MCF 10A (cell line): ENCODE measurements around the gene OR10K2. TPM values are rescaled to one million over a fixed set of nuclear protein-coding genes. Genes with fewer than 3 reads are reported as not detected.
"Not testable (repeated sequence)": the region's sequence is repeated elsewhere in the genome, so short reads cannot be mapped to it uniquely, and the experiment has no call there.

Experiments
- BruUV-seq: library from RNA; stranded (reverse); fragments of 400-500 nt; replicated peaks from 2 replicates; lab custom pipeline; 2021; lab: Mats Ljungman, UMichigan
- CTCF ChIA-PET: fragments of 300-600 bp; sonication (Branson Sonifier 250); formaldehyde crosslinking; extraction: SDS; loops from one replicate; lab custom pipeline; 2021; ENCODE audit warnings: antibody characterized with exemption, inconsistent platforms; lab: Yijun Ruan, JAX
- POLR2A ChIA-PET: fragments of 300-600, 350-650 bp; sonication (Branson Sonifier 250); formaldehyde crosslinking; extraction: SDS; loops from one replicate; lab custom pipeline; 2020; ENCODE audit warnings: antibody characterized with exemption, inconsistent platforms; lab: Yijun Ruan, JAX
- DNase-seq: peaks from one replicate; pipeline ENCODE4 v3.0.0-alpha.2; 2018; ENCODE audit not compliant: unreplicated experiment
- H3K27ac Mint-ChIP-seq: one replicate; pipeline ENCODE4 v1.8.0; 2022; ENCODE audit warnings: mild to moderate bottlenecking, low read depth, mixed read lengths; ENCODE audit not compliant: unreplicated experiment
- H3K27me3 Mint-ChIP-seq: one replicate; pipeline ENCODE4 v1.8.0; 2022; ENCODE audit warnings: mixed read lengths; ENCODE audit not compliant: insufficient read depth, unreplicated experiment
- H3K36me3 Mint-ChIP-seq: one replicate; pipeline ENCODE4 v1.8.0; 2022; ENCODE audit warnings: mild to moderate bottlenecking, moderate library complexity, mixed read lengths; ENCODE audit not compliant: insufficient read depth, unreplicated experiment
- H3K4me1 Mint-ChIP-seq: one replicate; pipeline ENCODE4 v1.8.0; 2022; ENCODE audit warnings: mixed read lengths; ENCODE audit not compliant: insufficient read depth, unreplicated experiment
- H3K4me3 Mint-ChIP-seq: one replicate; pipeline ENCODE4 v1.8.0; 2022; ENCODE audit warnings: mild to moderate bottlenecking, moderate library complexity, mixed read lengths; ENCODE audit not compliant: unreplicated experiment
- H3K9me3 Mint-ChIP-seq: one replicate; pipeline ENCODE4 v1.8.0; 2022; ENCODE audit warnings: mixed read lengths; ENCODE audit not compliant: unreplicated experiment
- intact Hi-C: fragments of 100-400 bp; cut with micrococcal nuclease; formaldehyde crosslinking; loops from 2 replicates; pipeline ENCODE4 v1.14.1; 2022
- total RNA-seq: library from RNA; stranded (reverse); gene quantifications from 2 replicates; pipeline ENCODE4 v1.2.3, GENCODE V29; 2022
- TF ChIP-seq, protein P1 (sequence below): fragments of 200-600 bp; IDR thresholded peaks from one replicate; pipeline ENCODE4 v1.8.0; 2022; ENCODE audit warnings: antibody characterized with exemption, mild to moderate bottlenecking; ENCODE audit not compliant: unreplicated experiment

Gene OR10K2
- total RNA-seq, 1 experiment from 2014 or later = not detected

DNA sequence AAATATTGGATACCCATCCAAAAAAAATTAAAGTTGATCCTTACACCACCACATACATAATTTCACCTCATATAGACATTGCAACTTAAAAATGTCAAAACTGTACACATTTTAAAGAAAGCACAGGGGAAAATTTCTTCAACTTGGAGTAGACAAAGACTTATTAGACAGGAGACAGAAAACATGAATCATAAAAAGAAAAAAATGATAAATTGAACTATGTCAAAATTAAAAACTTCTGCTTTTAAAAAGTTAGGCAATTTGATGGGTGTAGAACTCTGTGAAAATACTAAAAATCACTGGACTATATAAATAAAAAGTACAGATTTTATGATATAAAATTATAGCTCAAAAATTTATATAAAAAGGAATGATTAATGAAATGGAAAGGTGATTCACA is 31.2 kb upstream of the OR10K2 start:
- no TSS peak for BruUV-seq
- H3K4me3 Mint-ChIP-seq = no peak overlapping the region
- no peaks in the 10 kb centered on the region for H3K9me3 Mint-ChIP-seq
- ChIA-PET POLR2A (no interaction called here), CTCF (interaction anchor here (0.6 kb wide), 1 partner anchor 26 kb away, joined by 3 read pairs; no protein-coding TSS in a partner anchor)
- no peaks in the 10 kb centered on the region for H3K4me1 Mint-ChIP-seq
- no peak overlapping the region for H3K27ac Mint-ChIP-seq
- no peak for DNase-seq
- peaks cover 90% of the 10 kb centered on the region for H3K27me3 Mint-ChIP-seq
- intact Hi-C loops = no loop called here
- no peaks in the 10 kb centered on the region for H3K36me3 Mint-ChIP-seq
- TF ChIP-seq, protein P1, sequence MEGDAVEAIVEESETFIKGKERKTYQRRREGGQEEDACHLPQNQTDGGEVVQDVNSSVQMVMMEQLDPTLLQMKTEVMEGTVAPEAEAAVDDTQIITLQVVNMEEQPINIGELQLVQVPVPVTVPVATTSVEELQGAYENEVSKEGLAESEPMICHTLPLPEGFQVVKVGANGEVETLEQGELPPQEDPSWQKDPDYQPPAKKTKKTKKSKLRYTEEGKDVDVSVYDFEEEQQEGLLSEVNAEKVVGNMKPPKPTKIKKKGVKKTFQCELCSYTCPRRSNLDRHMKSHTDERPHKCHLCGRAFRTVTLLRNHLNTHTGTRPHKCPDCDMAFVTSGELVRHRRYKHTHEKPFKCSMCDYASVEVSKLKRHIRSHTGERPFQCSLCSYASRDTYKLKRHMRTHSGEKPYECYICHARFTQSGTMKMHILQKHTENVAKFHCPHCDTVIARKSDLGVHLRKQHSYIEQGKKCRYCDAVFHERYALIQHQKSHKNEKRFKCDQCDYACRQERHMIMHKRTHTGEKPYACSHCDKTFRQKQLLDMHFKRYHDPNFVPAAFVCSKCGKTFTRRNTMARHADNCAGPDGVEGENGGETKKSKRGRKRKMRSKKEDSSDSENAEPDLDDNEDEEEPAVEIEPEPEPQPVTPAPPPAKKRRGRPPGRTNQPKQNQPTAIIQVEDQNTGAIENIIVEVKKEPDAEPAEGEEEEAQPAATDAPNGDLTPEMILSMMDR = no peak

DNA sequence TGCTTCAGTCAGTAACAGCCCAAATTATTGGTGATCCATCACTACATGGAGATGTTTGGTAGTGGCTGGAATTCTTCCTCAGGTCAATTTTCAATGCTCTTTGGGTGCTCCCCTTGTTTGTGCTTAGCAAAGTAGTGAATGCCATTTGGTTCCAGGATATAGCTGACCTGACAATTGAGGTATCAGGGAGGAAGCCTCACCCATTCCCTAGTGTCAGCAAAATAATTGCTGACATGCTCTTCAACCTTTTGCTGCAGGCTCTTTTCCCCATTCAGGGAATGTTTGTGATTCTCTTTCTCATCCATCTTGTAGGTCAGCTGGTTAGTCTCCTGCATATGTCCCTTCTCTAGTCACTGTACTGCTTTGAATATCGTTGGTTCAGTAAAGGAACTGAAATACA is 28.5 kb upstream of the OR10K2 start:
- Mint-ChIP-seq H3K9me3 (peaks cover 8% of the 10 kb centered on the region), H3K4me3 (no peak overlapping the region), H3K4me1 (no peaks in the 10 kb centered on the region), H3K36me3 (no peaks in the 10 kb centered on the region), H3K27me3 (peaks cover 77% of the 10 kb centered on the region), H3K27ac (no peak overlapping the region)
- intact Hi-C loops = no loop called here
- ChIA-PET POLR2A (no interaction called here), CTCF (no interaction called here)
- TF ChIP-seq, protein P1 = no peak
- no TSS peak for BruUV-seq
- DNase-seq = no peak

DNA sequence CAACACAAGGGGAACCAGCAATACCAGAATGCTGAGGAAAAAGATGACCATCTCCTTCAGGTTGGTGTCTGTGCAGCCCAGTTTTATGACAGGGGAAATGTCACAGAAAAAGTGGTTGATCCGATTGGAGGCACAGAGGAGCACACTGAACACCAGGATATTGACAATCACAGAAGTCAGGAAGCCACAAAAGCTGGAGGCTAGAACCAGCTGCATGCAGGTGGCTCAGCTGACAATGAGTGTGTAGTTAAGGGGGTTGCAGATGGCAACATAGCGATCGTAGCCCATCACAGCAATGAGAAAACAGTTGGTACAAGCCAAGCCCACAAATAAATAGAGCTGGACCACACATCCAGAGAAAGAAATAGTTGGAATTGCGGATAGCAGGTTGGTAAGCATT is 19.3 kb upstream of the OR10K2 start:
- POLR2A ChIA-PET = no interaction called here
- intact Hi-C loops = no loop called here

DNA sequence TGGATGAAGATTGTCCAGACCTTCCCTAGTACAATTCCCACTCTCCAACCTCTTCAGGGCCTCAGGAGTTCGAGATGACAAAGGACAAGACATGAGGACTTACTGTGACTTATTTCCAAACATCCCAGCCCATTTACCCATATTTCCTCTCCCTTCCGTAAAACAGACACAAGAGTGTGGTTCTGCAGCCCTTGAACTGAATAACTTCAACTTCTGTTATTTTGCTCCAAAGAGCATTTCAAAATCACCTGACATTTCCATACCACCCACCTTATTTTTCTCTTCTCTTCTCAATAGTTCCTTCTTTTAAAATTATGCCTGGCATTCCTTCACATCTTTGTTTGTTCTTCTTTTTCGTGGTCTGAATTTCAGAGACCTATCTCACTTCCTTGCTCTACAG is 8.7 kb upstream of the OR10K2 start:
- Mint-ChIP-seq H3K4me3 (no peak overlapping the region), H3K9me3 (no peaks in the 10 kb centered on the region), H3K27ac (no peak overlapping the region), H3K36me3 (no peaks in the 10 kb centered on the region), H3K27me3 (peaks cover 66% of the 10 kb centered on the region), H3K4me1 (no peaks in the 10 kb centered on the region)
- TF ChIP-seq, protein P1 = no peak
- no peak for DNase-seq
- POLR2A ChIA-PET = no interaction called here
- CTCF ChIA-PET = no interaction called here
- BruUV-seq = no TSS peak
- intact Hi-C loops = no loop called here

More for the DNA sequence above, 19.3 kb upstream of the OR10K2 start:
- Mint-ChIP-seq H3K27ac (no peak overlapping the region), H3K36me3 (no peaks in the 10 kb centered on the region), H3K4me3 (no peak overlapping the region), H3K4me1 (no peaks in the 10 kb centered on the region), H3K27me3 (peaks cover 70% of the 10 kb centered on the region), H3K9me3 (no peaks in the 10 kb centered on the region)
- no peak for DNase-seq
- BruUV-seq = no TSS peak
- CTCF ChIA-PET = no interaction called here
- TF ChIP-seq, protein P1 = no peak

DNA sequence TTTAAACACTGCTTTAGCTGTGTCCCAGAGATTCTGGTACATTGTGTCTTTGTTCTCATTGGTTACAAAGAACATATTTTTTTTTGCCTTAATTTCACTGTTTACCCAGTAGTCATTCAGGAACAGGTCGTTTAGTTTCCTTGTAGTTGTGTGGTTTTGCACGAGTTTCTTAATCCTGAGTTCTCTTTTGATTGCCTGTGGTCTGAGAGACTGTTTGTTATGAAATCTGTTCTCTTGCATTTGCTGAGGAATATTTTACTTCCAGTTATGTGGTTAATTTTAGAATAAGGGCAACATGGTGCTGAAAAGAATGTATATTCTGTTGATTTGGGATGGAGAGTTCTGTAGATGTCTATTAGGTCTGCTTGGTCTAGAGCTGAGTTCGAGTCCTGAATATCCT is 4.1 kb upstream of the OR10K2 start:
- H3K36me3 Mint-ChIP-seq, H3K4me1 Mint-ChIP-seq, H3K27ac Mint-ChIP-seq, POLR2A ChIA-PET, BruUV-seq, intact Hi-C loops, CTCF ChIA-PET, H3K9me3 Mint-ChIP-seq, H3K4me3 Mint-ChIP-seq, DNase-seq: not testable (repeated sequence)
- peaks cover 57% of the 10 kb centered on the region for H3K27me3 Mint-ChIP-seq
